Kidney (tissue), 14 donors: Measurements from ENCODE around the gene MAML1. TPM values are rescaled to one million over a fixed set of nuclear protein-coding genes. Genes with fewer than 3 reads are reported as not detected.

ENCODE experiments used
- DNase-seq, 5 donors: peaks; one replicate each; pipeline ENCODE4 v3.0.0-alpha.2; 2013 to 2020
- FAIRE-seq: peaks from 2 replicates; lab custom pipeline; 2012; peaks lifted over from hg19 to GRCh38; lab: Jason Lieb, UNC
- H3K27ac ChIP-seq, 2 donors: one replicate each; pipeline ENCODE4 v1.7.0; 2013; ENCODE audit warnings: low read depth in 2 of 2, low read length in 2 of 2, inconsistent platforms in 1 of 2
- H3K27me3 ChIP-seq: one replicate; pipeline ENCODE4 v1.7.1; 2013; ENCODE audit warnings: low read length, inconsistent platforms; ENCODE audit not compliant: control insufficient read depth, insufficient read depth
- H3K36me3 ChIP-seq, 3 donors: one replicate each; pipeline versions ENCODE4 v1.7.0 to v1.7.1; 2013; ENCODE audit warnings: low read length in 3 of 3, control low read depth in 1 of 3, inconsistent platforms in 1 of 3; ENCODE audit not compliant: insufficient read depth in 3 of 3, control insufficient read depth in 2 of 3
- H3K4me1 ChIP-seq, 3 donors: one replicate each; pipeline versions ENCODE4 v1.7.0 to v1.7.1; 2013; ENCODE audit warnings: low read length in 3 of 3, inconsistent platforms in 1 of 3, low read depth in 1 of 3; ENCODE audit not compliant: control insufficient read depth in 2 of 3, insufficient read depth in 2 of 3
- H3K4me3 ChIP-seq, 3 donors: one replicate each; pipeline versions ENCODE4 v1.7.0 to v1.8.1; 2013; ENCODE audit warnings: low read length in 3 of 3, control low read depth in 1 of 3, inconsistent platforms in 1 of 3
- H3K9ac ChIP-seq, 3 donors: one replicate each; pipeline versions ENCODE4 v1.7.0 to v1.7.1; 2013; ENCODE audit warnings: low read length in 3 of 3, control low read depth in 1 of 3, inconsistent platforms in 1 of 3
- H3K9me3 ChIP-seq, 3 donors: one replicate each; pipeline versions ENCODE4 v1.7.0 to v1.7.1; 2013; ENCODE audit warnings: low read length in 3 of 3, control low read depth in 1 of 3, inconsistent platforms in 1 of 3; ENCODE audit not compliant: control insufficient read depth in 2 of 3, insufficient read depth in 1 of 3
- intact Hi-C: fragments of 100-400 bp; cut with DNase I; formaldehyde crosslinking; loops from one replicate; pipeline ENCODE4 v1.11.1; 2022
- polyA plus RNA-seq: library from polyadenylated mRNA; stranded (reverse); fragments of 350-450 nt; fragmentation: Illumina TruSeq; extraction: RNeasy Lipid Tissue Mini Kit (QIAGEN cat#74804); gene quantifications from one replicate; pipeline ENCODE4 v1.2.3, GENCODE V29; 2014; ENCODE audit warnings: low read depth, low replicate concordance; ENCODE audit not compliant: insufficient read depth
- total RNA-seq: library from RNA; stranded (reverse); fragmentation: NEBNext Ultra II Directional; extraction: Animal tissue kit (Norgen Biotek cat#: 25700); gene quantifications from one replicate; pipeline ENCODE4 v1.2.1, GENCODE V29; 2021
- TF ChIP-seq, protein P1 (sequence below): IDR thresholded peaks from 3 replicates; pipeline ENCODE4 v1.5.1; 2012; ENCODE audit warnings: mild to moderate bottlenecking, moderate library complexity, borderline replicate concordance; ENCODE audit not compliant: insufficient read depth; ENCODE audit errors: extremely low read depth
- donor health status: control.
- donor health status: control.
- donor health status: control.
- donor health status: control.
- donor health status: control.
- donor health status: DM: yes; HTN: yes; CAD: no.
- donor health status: Normal renal cell carcinoma (clear cell type).

The MAML1 gene
- total and polyA plus RNA-seq, 2 donors from 2014 or later: 5.3 to 26.8 TPM

DNA sequence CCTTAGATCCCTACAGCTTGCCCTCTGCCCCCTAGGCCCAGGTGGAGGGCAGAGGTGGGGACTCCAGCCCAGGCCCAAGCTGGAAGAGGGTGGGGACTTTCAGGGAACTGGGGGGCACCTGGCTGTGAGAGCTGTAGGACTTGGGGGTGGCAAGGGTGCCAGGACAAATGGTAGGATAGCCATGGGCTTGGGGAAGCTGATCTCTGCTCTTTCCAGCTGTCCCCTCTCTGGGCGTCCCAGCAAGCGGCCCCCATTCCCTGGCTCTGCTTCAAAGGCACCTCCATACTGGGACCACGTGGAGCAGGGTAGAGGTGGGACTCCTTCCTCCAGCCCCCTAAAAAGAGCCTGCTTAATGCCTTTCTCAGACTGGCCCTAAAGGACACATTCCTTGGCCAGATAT, 61.5 kb downstream of the MAML1 start:
- no peaks in the 10 kb centered on the region for H3K27me3 ChIP-seq
- intact Hi-C loops: no loop called here
- peaks cover 0 to 18% (median 4%) of the 10 kb centered on the region in 3 donors for H3K36me3 ChIP-seq
- FAIRE-seq (no peak), DNase-seq (peak in 1 of 5 donors; percentile 50)
- H3K9ac ChIP-seq: peak overlapping the region in 1 of 3 donors; percentile 10
- TF ChIP-seq, protein P1, sequence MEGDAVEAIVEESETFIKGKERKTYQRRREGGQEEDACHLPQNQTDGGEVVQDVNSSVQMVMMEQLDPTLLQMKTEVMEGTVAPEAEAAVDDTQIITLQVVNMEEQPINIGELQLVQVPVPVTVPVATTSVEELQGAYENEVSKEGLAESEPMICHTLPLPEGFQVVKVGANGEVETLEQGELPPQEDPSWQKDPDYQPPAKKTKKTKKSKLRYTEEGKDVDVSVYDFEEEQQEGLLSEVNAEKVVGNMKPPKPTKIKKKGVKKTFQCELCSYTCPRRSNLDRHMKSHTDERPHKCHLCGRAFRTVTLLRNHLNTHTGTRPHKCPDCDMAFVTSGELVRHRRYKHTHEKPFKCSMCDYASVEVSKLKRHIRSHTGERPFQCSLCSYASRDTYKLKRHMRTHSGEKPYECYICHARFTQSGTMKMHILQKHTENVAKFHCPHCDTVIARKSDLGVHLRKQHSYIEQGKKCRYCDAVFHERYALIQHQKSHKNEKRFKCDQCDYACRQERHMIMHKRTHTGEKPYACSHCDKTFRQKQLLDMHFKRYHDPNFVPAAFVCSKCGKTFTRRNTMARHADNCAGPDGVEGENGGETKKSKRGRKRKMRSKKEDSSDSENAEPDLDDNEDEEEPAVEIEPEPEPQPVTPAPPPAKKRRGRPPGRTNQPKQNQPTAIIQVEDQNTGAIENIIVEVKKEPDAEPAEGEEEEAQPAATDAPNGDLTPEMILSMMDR: no peak
- H3K4me1 ChIP-seq: peaks cover 0 to 33% (median 6%) of the 10 kb centered on the region in 3 donors
- no peaks in the 10 kb centered on the region for H3K9me3 ChIP-seq
- H3K27ac ChIP-seq: peak overlapping the region in 1 of 2 donors; percentile 75
- H3K4me3 ChIP-seq: peak overlapping the region in 2 of 3 donors; percentile 36 to 54

DNA sequence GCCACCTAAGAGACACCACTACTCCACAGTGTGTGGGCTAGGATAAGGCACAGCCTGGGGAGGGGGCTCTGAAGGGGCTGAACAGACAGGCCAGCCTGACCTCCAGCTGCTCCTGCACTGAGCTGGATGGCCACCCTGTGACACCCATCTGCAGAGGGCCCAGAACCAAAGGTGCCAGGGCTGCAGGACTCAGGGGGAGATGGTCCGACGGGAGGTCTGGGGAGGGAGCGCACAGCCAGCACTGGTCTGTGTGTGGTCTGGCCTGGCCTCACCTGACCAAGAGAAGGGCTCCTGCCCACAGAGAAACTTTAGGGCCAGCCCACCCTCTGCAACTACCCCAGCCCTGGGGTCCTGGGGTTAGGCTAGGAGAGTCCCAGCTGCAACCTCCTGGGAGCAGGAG, 62.0 kb downstream of the MAML1 start:
- no peak for FAIRE-seq
- Histone ChIP-seq H3K27me3 (no peaks in the 10 kb centered on the region), H3K4me3 (peak overlapping the region in 1 of 3 donors; percentile 54), H3K36me3 (peaks cover 0 to 22% (median 5%) of the 10 kb centered on the region in 3 donors), H3K4me1 (peaks cover 0 to 33% (median 6%) of the 10 kb centered on the region in 3 donors), H3K9ac (peak overlapping the region in 1 of 3 donors; percentile 10), H3K27ac (no peak overlapping the region), H3K9me3 (no peaks in the 10 kb centered on the region)
- peak in 1 of 5 donors; percentile 52 for DNase-seq
- intact Hi-C loops: no loop called here
- TF ChIP-seq, protein P1: no peak

DNA sequence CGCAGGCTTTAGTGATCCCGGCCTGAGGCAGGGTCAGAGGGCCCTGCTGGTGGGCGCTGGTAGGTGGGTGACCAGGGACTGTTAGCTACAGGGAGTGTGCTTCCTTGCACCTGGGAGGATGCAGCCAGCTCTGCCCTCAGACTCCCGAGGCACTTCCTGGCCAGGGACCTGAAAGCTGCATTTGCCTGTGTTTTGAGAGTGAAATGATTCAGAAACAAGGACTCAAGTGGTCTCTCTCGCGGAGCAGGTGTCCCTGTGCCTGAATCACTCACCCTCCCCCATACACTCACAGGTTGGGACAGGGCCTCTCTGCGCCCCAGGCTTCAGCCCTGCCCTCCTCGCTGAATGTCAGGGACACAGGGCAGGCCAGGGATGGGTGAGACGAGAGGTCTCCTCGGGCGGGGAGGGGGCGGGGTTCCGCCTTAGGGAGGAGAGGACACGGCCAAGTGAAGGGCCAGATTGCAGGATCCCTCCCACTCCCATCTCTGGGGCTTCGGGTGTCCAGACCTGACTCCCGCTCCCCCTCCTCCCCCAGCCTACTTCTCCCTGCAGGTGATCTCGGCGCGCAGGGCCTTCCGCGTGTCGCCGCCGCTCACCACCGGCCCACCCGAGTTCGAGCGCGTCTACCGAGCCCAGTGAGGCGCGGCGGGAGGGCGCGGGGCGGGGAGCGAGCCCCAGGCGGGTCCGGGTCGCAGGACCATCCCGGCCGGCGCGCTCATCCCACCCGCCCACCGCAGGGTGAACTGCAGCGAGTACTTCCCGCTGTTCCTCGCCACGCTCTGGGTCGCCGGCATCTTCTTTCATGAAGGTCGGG, 62.6 kb downstream of the MAML1 start:
- DNase-seq (peak; percentile 68 to 87 (median 77)), FAIRE-seq (no peak)
- TF ChIP-seq, protein P1: no peak
- peaks cover 0 to 33% (median 6%) of the 10 kb centered on the region in 3 donors for H3K4me1 ChIP-seq
- H3K27me3 ChIP-seq: no peaks in the 10 kb centered on the region
- H3K9me3 ChIP-seq: no peaks in the 10 kb centered on the region
- peak overlapping the region; percentile 20 to 54 (median 51) for H3K4me3 ChIP-seq
- peaks cover 0 to 26% (median 10%) of the 10 kb centered on the region in 3 donors for H3K36me3 ChIP-seq
- peak overlapping the region in 2 of 3 donors; percentile 43 to 56 for H3K9ac ChIP-seq
- H3K27ac ChIP-seq: peak overlapping the region; percentile 66 to 77
- intact Hi-C loops: no loop called here
